Fibroblast of villous mesenchyme (primary cell): ENCODE results near the gene WBP1. TPM values are rescaled to one million over a fixed set of nuclear protein-coding genes. Genes with fewer than 3 reads are reported as not detected.
"Not testable (repeated sequence)": the region's sequence is repeated elsewhere in the genome, so short reads cannot be mapped to it uniquely, and the experiment has no call there.

Source experiments
- DNase-seq: peaks from one replicate; pipeline ENCODE4 v3.0.0-alpha.2; 2010; ENCODE audit warnings: low read depth
- H3K4me3 ChIP-seq: 2 replicates; pipeline ENCODE4 v1.5.1; 2011; ENCODE audit warnings: low read depth, mild to moderate bottlenecking, low read length
- CTCF ChIP-seq: IDR thresholded peaks from 2 replicates; pipeline ENCODE4 v1.5.1; 2012; ENCODE audit warnings: low read depth, mild to moderate bottlenecking, low read length; ENCODE audit not compliant: insufficient read depth
- total RNA-seq: library from RNA; depleted of rRNA; stranded (reverse); fragments of >200 nt; gene quantifications from 2 replicates; pipeline ENCODE4 v1.2.3, GENCODE V29; 2012

Gene WBP1
- total RNA-seq, 1 donor = 50.5 TPM

DNA sequence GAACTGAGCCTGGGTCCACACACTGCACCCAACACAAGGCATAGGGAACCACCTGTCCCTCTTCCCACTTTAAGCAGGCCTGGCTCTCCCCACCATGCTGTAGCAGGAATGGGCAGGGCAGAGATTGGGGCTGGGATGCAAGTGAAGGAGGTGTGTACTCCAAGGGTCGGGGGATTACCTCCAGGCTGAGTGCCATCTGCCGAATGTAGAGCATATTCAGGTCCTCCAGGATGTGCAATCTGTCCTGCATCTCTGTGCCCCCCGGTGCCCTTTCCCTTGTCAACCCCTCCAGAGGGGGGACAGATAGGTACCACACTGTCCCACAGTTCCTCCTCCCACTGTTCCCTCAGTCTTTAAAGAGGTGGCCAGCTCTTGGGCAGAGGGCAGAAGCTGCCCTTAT is 18.9 kb upstream of the WBP1 start:
- H3K4me3 ChIP-seq = peak overlapping the region; percentile 59
- no peak for TF ChIP-seq CTCF
- DNase-seq = no peak

GRCh38 chr2:74439803-74440377 is 18.3 kb upstream of the WBP1 start:
- TF ChIP-seq CTCF = no peak
- DNase-seq = peak; percentile 60
- peak overlapping the region; percentile 59 for H3K4me3 ChIP-seq

DNA sequence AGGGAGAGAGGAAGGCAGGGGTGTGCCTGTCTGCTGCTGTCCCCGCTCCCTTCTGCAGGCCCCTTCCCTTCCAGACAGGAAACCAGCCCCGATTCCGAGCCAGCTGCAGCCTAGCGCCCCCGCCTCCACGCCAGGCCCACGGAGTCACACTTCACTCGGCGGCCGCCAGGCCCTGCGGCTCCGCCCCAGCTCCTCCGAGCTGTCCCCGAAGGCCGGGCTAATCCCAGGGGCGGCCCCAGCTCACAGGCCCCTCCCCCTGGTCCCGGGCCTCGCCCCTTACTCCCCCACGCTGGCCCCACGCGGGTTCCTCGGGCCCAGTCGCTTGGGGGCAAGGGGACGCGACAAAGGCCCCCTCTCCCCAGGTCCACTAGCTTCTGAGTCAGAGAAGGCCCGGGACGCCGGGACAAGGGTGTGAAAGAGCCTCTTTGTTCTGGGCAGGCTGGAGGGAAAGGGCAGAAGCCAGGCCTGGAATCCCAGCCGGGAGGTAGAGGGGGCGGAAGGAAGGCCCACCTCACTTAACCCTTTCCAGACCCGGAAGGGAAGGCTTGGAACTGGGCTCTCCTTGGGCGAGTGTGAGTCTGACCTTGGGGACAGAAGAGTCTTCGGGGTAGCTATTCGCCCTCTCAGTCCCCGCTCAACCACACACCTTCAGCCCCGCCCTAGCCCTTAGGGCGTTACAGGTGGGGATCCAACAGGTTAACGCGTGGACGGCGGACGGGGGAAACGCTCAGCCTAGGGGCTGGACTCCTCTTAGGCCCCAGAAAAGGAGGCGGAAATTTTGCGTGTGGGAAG is 17.7 kb upstream of the WBP1 start:
- DNase-seq = peak; percentile 85
- H3K4me3 ChIP-seq = peak overlapping the region; percentile 59
- peak; percentile 32 for TF ChIP-seq CTCF

GRCh38 chr2:74441170-74441689 is 17.0 kb upstream of the WBP1 start:
- TF ChIP-seq CTCF = no peak
- no peak overlapping the region for H3K4me3 ChIP-seq

GRCh38 chr2:74441690-74442482 is 16.4 kb upstream of the WBP1 start, which contains the start of gene RTKN:
TSS of gene RTKN (minus strand) at chr2:74441937. CDS start at chr2:74441816, 121 bp downstream.
- DNase-seq = no peak
- peak within 1 kb of the TSS; percentile 59 for H3K4me3 ChIP-seq
- TF ChIP-seq CTCF = no peak

More at GRCh38 chr2:74441170-74441689, 17.0 kb upstream of the WBP1 start:
- DNase-seq = no peak

- not testable (repeated sequence) for H3K4me3 ChIP-seq, DNase-seq
These were observed 15.5 kb upstream of the WBP1 start for GRCh38 chr2:74442483-74443297.
